GM21526 (cell line): ENCODE measurements around the gene MUSK.

Source experiments
- ATAC-seq: cut with Tn5 transposase; IDR thresholded peaks from one replicate; pipeline ENCODE4 v1.9.1; 2021; ENCODE audit warnings: moderate library complexity; ENCODE audit not compliant: unreplicated experiment, low FRiP score

The MUSK gene

DNA sequence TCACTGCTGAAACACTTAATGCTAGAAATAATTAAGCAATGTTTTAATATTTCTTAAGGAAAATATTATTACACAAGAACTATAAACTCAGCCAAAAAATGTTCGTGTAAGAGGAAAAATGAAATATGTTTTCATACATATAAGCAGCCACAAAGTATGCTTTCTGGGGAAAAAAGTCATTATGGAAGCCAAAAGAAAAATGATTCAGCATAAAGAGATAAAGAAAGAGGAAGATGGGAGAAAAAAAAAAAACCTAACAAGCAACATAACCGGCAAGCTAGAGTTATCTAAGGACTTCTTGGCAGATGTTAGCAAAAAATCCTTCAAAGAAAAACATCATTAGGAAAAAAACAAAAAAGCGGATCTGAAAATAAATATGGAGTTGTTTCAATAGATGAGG is 179.1 kb downstream of the MUSK start:
- no peak for ATAC-seq

DNA sequence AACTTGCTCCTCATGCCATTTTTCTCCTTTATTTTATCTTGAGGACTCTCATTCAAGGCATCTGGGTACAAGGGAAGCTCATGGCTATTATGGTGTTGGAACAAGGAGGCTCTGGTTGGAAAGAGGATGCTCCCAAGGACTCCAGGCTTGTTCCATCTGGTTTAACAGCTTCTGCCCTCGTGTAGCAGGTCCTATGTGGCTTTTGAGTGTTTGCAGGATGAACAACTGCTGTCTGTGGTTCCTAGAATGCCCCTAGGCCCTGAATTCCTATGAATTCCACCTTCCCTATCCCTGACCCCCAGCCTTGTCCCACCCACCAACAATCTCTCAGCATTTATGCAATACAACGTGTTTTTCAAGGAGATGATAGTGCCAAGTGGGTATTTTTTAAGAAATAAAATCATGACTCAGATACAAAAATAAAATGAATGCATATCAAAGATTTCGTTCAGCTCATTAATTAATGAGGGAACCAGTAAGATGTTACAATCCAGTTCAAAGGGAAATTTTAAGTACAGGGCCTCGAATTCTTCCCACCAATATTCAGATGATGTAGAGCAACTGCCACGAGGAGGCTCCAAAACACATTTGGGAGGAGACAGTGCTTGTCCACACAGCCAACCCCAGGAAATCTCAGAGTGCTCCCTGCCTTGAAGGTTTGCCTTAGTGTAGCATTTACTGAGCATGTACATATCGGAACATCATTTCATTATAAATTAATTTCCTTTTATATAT is 182.0 kb downstream of the MUSK start:
- no peak for ATAC-seq
